Uterus (tissue), 4 donors: ENCODE measurements around the gene ACTL8. TPM values are rescaled to one million over a fixed set of nuclear protein-coding genes. Genes with fewer than 3 reads are reported as not detected.

Experiments used
- DNase-seq, 2 donors: peaks; one replicate each; pipeline ENCODE4 v3.0.0-alpha.2; 2019 to 2020
- H3K27ac ChIP-seq, 2 donors: fragments of 200-600 bp; sonication (generic); 1 replicate in 1 of 2; 2 replicates in 1 of 2; pipeline ENCODE4 v1.5.1; 2016 to 2018
- H3K27me3 ChIP-seq, 2 donors: fragments of 200-600 bp; sonication (generic); one replicate each; pipeline ENCODE4 v1.5.1; 2018 to 2019; ENCODE audit warnings: control low read depth in 1 of 2
- H3K36me3 ChIP-seq, 2 donors: fragments of 200-600 bp; sonication (generic); one replicate each; pipeline ENCODE4 v1.5.1; 2019; ENCODE audit warnings: control low read depth in 1 of 2
- H3K4me1 ChIP-seq, 2 donors: fragments of 200-600 bp; sonication (generic); one replicate each; pipeline ENCODE4 v1.5.1; 2018 to 2019; ENCODE audit warnings: control low read depth in 1 of 2
- H3K4me3 ChIP-seq, 2 donors: fragments of 200-600 bp; sonication (generic); 1 replicate in 1 of 2; 2 replicates in 1 of 2; pipeline ENCODE4 v1.5.1; 2018 to 2019; ENCODE audit warnings: mild to moderate bottlenecking in 1 of 2
- H3K9me3 ChIP-seq, 2 donors: fragments of 200-600 bp; sonication (generic); one replicate each; pipeline ENCODE4 v1.5.1; 2019; ENCODE audit warnings: control low read depth in 1 of 2
- POLR2A ChIP-seq, 2 donors: fragments of 450-650 bp; IDR thresholded peaks; one replicate each; pipeline ENCODE4 v1.6.1; 2016; ENCODE audit warnings: antibody characterized with exemption in 2 of 2, mild to moderate bottlenecking in 1 of 2, moderate library complexity in 1 of 2
- intact Hi-C: fragments of 100-400 bp; cut with DNase I; formaldehyde crosslinking; loops from one replicate; pipeline ENCODE4 v1.15.1; 2023; ENCODE audit warnings: low total_unique reads
- total RNA-seq, 4 donors: library from RNA; depleted of rRNA in 3 of 4; stranded (reverse); fragments of >200 nt in 3 of 4; gene quantifications; one replicate each; pipeline versions ENCODE4 v1.1.0 to v1.2.4, GENCODE V29; 2014 to 2023
- TF ChIP-seq, protein P1 (sequence below), 4 experiments: fragments of 200-600 bp in 2 of 4; fragments of 450-650 bp in 2 of 4; sonication (generic) in 2 of 4; IDR thresholded peaks; one replicate each; pipeline ENCODE4 v1.5.1; 2016 to 2019; ENCODE audit warnings: antibody characterized with exemption in 4 of 4, mild to moderate bottlenecking in 2 of 4, moderate library complexity in 1 of 4
- donor health status: DM: yes; HTN: yes; CAD: no.

Gene ACTL8
- total RNA-seq, 4 donors from 2014 or later: not detected

DNA sequence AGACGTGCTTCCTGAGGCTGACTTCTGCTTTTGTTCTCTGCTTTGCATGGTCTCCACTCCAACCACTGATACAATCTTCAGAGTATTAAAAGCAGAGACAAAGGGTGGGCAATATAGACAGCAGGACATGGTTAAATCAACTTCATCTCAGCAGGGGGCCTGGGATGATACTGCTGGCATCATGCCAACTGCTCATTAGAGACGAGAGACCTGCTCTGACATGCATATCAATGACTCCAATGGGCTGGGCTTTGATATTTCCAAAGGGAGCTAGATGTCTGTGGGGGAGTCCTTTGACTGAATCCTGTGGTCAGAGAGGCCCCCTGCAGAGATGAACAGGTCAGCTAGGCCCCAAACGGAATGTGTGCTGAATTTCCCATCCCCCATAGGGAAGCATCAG, 106.6 kb downstream of the ACTL8 start:
- intact Hi-C loops: no loop called here

DNA sequence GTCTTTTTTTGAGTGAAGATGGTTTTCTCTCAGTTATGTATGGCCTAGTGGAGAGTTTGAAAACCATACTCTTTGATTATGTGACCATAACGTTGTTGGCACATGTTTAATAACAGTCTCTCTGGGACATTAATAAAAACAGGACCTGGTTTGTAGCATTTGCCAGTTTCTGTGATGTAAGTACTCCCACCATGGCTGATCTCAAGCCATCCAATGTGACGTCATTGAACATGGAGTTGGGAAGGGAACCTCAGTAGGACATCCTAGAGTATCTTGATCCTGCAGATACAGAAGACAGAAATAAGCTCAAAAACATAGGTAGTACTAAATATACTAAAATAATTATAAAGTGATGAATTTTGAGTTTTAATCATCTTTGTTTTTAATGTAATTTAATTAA, 107.0 kb downstream of the ACTL8 start:
- TF ChIP-seq, protein P1, sequence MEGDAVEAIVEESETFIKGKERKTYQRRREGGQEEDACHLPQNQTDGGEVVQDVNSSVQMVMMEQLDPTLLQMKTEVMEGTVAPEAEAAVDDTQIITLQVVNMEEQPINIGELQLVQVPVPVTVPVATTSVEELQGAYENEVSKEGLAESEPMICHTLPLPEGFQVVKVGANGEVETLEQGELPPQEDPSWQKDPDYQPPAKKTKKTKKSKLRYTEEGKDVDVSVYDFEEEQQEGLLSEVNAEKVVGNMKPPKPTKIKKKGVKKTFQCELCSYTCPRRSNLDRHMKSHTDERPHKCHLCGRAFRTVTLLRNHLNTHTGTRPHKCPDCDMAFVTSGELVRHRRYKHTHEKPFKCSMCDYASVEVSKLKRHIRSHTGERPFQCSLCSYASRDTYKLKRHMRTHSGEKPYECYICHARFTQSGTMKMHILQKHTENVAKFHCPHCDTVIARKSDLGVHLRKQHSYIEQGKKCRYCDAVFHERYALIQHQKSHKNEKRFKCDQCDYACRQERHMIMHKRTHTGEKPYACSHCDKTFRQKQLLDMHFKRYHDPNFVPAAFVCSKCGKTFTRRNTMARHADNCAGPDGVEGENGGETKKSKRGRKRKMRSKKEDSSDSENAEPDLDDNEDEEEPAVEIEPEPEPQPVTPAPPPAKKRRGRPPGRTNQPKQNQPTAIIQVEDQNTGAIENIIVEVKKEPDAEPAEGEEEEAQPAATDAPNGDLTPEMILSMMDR (IDR thresholded peaks at IDR 0.05): no peak
- TF ChIP-seq POLR2A (IDR thresholded peaks at IDR 0.05): no peak
- H3K9me3 ChIP-seq: no peaks in the 10 kb centered on the region
- H3K4me1 ChIP-seq: no peaks in the 10 kb centered on the region
- no peak for DNase-seq
- no peaks in the 10 kb centered on the region for H3K27me3 ChIP-seq
- intact Hi-C loops: no loop called here
- no peak overlapping the region for H3K4me3 ChIP-seq
- no peak overlapping the region for H3K27ac ChIP-seq
- no peaks in the 10 kb centered on the region for H3K36me3 ChIP-seq

More for the DNA sequence above, 106.6 kb downstream of the ACTL8 start:
- H3K36me3 ChIP-seq: no peaks in the 10 kb centered on the region
- H3K27ac ChIP-seq: no peak overlapping the region
- no peak for DNase-seq
- TF ChIP-seq, protein P1 (IDR thresholded peaks at IDR 0.05): no peak
- no peak for TF ChIP-seq POLR2A (IDR thresholded peaks at IDR 0.05)
- H3K9me3 ChIP-seq: no peaks in the 10 kb centered on the region
- no peak overlapping the region for H3K4me3 ChIP-seq
- H3K4me1 ChIP-seq: no peaks in the 10 kb centered on the region
- H3K27me3 ChIP-seq: no peaks in the 10 kb centered on the region

DNA sequence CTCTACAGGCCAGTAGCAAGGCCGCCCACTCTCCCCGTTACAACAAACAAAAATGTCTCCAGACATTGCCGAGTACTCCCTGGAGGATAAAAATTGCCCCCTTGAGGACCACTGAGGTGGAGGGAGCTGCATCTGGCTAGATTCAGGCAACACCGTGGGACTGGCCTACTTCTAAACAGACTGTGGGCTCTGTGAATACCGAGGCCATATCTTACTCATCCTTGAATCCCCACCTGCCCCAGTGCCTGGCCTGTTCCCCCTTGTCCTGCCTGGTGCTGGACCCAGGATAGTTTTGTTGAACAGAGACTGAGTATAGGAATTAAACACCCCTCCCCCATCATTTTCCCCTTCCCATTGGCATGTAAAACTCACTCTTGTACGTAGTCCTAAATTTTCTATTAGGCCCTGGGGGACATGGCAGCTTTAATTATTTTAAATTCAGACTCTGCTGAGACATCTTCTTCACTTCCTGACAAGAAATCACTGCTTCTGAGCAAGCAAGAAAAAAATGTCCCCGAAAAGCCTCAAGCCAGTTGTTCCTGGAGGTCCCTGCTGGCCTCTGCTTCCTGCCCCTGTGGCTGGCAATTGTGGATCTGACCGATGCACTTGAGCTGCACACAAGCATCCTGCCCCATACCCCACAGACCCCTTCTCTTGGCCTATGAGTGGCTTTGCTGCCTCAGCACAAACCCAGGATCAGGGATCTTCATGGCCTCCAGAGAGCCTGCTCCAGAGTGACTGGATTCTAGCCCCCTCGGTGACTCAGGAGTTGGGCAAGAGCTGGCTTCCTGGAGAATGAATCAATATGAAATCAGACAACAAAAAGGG, 111.0 kb downstream of the ACTL8 start:
- no peaks in the 10 kb centered on the region for H3K36me3 ChIP-seq
- no peak overlapping the region for H3K4me3 ChIP-seq
- no peaks in the 10 kb centered on the region for H3K9me3 ChIP-seq
- H3K27me3 ChIP-seq: no peaks in the 10 kb centered on the region
- H3K4me1 ChIP-seq: no peaks in the 10 kb centered on the region
- DNase-seq: no peak
- TF ChIP-seq POLR2A (IDR thresholded peaks at IDR 0.05): no peak
- TF ChIP-seq, protein P1 (IDR thresholded peaks at IDR 0.05): no peak
- H3K27ac ChIP-seq: no peak overlapping the region
- intact Hi-C loops: no loop called here

DNA sequence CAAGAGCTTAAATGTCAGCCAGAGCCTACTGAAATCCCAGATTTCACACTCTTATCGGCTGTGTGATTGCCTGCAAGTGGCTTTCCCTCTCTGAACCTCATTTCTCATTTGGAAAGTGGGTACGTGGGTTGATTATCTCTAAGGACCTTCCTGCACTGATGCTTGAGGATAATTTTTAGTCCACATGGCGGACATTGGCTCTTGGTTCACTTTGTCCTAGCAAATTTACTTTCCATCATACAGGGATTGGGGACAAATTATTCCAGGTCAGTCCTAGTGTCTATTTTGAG, 111.6 kb downstream of the ACTL8 start:
- H3K4me1 ChIP-seq: no peaks in the 10 kb centered on the region
- no peaks in the 10 kb centered on the region for H3K27me3 ChIP-seq
- H3K27ac ChIP-seq: no peak overlapping the region
- TF ChIP-seq POLR2A (IDR thresholded peaks at IDR 0.05): no peak
- TF ChIP-seq, protein P1 (IDR thresholded peaks at IDR 0.05): no peak
- DNase-seq: no peak
- no peaks in the 10 kb centered on the region for H3K9me3 ChIP-seq
- H3K36me3 ChIP-seq: no peaks in the 10 kb centered on the region
- no peak overlapping the region for H3K4me3 ChIP-seq
- intact Hi-C loops: no loop called here

DNA sequence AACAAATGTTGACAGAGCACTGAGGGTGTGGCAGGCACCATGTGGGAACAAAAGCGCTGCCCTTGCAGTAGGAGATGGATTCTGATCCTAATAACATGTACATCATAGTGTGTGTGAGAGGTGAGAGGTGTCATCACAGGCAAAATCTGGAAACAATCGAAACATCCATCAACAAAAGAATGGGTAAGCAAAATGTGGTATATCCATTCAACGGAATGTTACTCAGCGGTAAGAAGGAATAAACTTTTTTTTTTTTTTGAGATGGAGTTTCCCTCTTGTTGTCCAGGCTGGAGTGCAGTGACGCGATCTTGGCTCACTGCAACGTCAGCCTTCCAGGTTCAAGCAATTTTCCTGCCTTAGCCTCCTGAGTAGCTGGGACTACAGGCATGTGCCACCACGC, 112.3 kb downstream of the ACTL8 start:
- no peak for DNase-seq
- intact Hi-C loops: no loop called here

More for the DNA sequence above, 112.3 kb downstream of the ACTL8 start:
- Histone ChIP-seq H3K27ac (no peak overlapping the region), H3K4me1 (no peaks in the 10 kb centered on the region), H3K36me3 (no peaks in the 10 kb centered on the region), H3K27me3 (no peaks in the 10 kb centered on the region), H3K9me3 (no peaks in the 10 kb centered on the region), H3K4me3 (no peak overlapping the region)
- TF ChIP-seq, protein P1 (IDR thresholded peaks at IDR 0.05): no peak
- TF ChIP-seq POLR2A (IDR thresholded peaks at IDR 0.05): no peak
